ENCODE measurements around the gene CELSR1.

CELSR1 gene

GRCh38 chr22:46377525-46378425 is 159.6 kb downstream of the CELSR1 start:
- H3K4me3 ChIP-seq (ENCODE audit: low read depth in 1 of 2, low read length in 2 of 2) = no peak overlapping the region
- H3K36me3 ChIP-seq (ENCODE audit: control insufficient read depth in 1 of 2, insufficient read depth in 2 of 2, low read length in 2 of 2) = no peaks in the 10 kb centered on the region
- peaks cover 0 to 4% of the 10 kb centered on the region in 2 donors for H3K9me3 ChIP-seq (ENCODE audit: control insufficient read depth in 1 of 2, low read length in 2 of 2)
- H3K4me1 ChIP-seq (ENCODE audit: control insufficient read depth in 1 of 2, insufficient read depth in 2 of 2, low read length in 2 of 2) = peaks cover 45 to 51% of the 10 kb centered on the region in 2 donors
- no peaks in the 10 kb centered on the region for H3K27me3 ChIP-seq (ENCODE audit: control insufficient read depth in 1 of 2, insufficient read depth in 2 of 2, low read length in 2 of 2)
- H3K27ac ChIP-seq (ENCODE audit: low read depth, low read length) = peak overlapping the region; percentile 42
- H3K9ac ChIP-seq (ENCODE audit: low read depth in 1 of 2, low read length in 2 of 2) = no peak overlapping the region

DNA sequence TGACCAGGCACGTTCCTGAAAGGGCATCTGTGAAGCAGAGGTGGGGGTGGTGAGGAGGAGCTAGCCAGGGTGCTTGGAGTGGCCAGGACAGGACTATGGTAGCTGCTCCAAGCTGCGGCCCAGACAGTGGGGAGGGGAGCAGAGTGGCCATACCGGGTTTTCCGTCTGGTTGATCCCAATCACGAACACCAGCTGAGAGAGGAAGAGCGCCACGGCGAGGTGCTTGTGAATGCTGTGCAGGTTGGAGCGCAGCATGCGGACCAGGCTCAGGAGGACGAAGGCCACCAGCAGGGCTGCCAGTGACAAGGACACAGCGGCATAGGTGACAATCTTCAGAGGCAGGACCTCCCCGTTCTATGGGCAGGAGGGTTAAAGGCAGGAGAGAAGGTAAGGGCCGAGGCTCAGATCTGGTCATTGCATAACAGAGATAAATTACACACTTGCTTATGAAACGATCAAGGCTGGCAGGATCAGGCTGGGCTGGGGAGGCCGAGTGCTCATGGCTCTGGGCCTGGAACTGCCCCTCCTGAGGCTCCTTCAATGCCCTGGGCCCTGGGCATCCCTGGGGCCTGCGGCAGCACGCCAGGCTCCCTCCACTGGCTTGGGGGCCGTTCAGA is 160.4 kb downstream of the CELSR1 start:
- peaks cover 0 to 3% of the 10 kb centered on the region in 2 donors for H3K27me3 ChIP-seq (ENCODE audit: control insufficient read depth in 1 of 2, insufficient read depth in 2 of 2, low read length in 2 of 2)
- no peaks in the 10 kb centered on the region for H3K36me3 ChIP-seq (ENCODE audit: control insufficient read depth in 1 of 2, insufficient read depth in 2 of 2, low read length in 2 of 2)
- H3K27ac ChIP-seq (ENCODE audit: low read depth, low read length) = peak overlapping the region; percentile 20
- H3K4me3 ChIP-seq (ENCODE audit: low read depth in 1 of 2, low read length in 2 of 2) = no peak overlapping the region
- H3K4me1 ChIP-seq (ENCODE audit: control insufficient read depth in 1 of 2, insufficient read depth in 2 of 2, low read length in 2 of 2) = peaks cover 47 to 51% of the 10 kb centered on the region in 2 donors
- H3K9ac ChIP-seq (ENCODE audit: low read depth in 1 of 2, low read length in 2 of 2) = no peak overlapping the region
- peaks cover 0 to 4% of the 10 kb centered on the region in 2 donors for H3K9me3 ChIP-seq (ENCODE audit: control insufficient read depth in 1 of 2, low read length in 2 of 2)

GRCh38 chr22:46376111-46376510 is 161.3 kb downstream of the CELSR1 start:
- Histone ChIP-seq H3K9ac (ENCODE audit: low read depth in 1 of 2, low read length in 2 of 2) (no peak overlapping the region), H3K36me3 (ENCODE audit: control insufficient read depth in 1 of 2, insufficient read depth in 2 of 2, low read length in 2 of 2) (no peaks in the 10 kb centered on the region), H3K27ac (ENCODE audit: low read depth, low read length) (no peak overlapping the region), H3K4me1 (ENCODE audit: control insufficient read depth in 1 of 2, insufficient read depth in 2 of 2, low read length in 2 of 2) (peaks cover 48 to 53% of the 10 kb centered on the region in 2 donors), H3K9me3 (ENCODE audit: control insufficient read depth in 1 of 2, low read length in 2 of 2) (peaks cover 0 to 4% of the 10 kb centered on the region in 2 donors), H3K4me3 (ENCODE audit: low read depth in 1 of 2, low read length in 2 of 2) (no peak overlapping the region), H3K27me3 (ENCODE audit: control insufficient read depth in 1 of 2, insufficient read depth in 2 of 2, low read length in 2 of 2) (peaks cover 0 to 3% of the 10 kb centered on the region in 2 donors)

DNA sequence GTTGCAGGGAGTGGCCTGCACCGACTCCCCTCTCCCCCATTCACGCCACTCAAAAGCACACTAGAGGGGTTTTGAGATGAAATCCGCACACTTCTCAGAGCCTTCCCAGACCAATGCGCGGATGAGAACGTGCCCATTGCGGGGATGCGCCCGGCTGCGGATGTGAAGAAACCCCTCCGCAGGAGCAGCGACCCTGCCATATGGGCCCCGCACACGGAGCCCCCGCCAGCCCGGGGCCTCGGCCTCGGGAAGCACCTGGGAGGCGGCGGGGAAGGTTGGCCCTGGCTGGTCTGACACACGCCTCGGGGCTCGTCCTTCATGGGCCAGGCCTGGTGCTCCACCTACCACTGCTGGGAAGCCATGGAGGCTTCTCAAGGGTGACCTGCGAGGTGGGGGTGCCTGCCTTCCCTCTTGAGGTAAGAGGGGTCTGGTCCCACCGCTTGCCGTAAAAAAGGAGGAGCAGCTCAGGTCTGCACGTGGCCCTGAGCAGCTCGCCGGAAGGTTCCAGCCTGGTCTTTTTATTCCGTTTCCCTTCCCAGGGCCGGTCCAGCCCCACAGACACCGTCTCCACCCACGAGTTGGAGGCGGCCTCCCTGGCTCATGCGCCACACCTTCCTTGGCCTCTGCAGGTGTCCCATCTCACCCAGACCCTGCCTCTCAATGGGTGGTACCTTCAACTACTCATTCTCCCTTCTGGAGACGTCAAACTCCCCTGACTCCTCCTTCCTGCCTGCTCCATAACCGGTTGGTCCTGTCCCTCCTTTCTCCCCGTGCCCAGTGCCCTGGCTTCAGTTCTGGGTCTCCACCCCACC is 162.6 kb downstream of the CELSR1 start:
- Histone ChIP-seq H3K4me1 (ENCODE audit: control insufficient read depth in 1 of 2, insufficient read depth in 2 of 2, low read length in 2 of 2) (peaks cover 60 to 62% of the 10 kb centered on the region in 2 donors), H3K27ac (ENCODE audit: low read depth, low read length) (no peak overlapping the region), H3K4me3 (ENCODE audit: low read depth in 1 of 2, low read length in 2 of 2) (peak overlapping the region; percentile 20 to 36), H3K27me3 (ENCODE audit: control insufficient read depth in 1 of 2, insufficient read depth in 2 of 2, low read length in 2 of 2) (peaks cover 0 to 6% of the 10 kb centered on the region in 2 donors), H3K9ac (ENCODE audit: low read depth in 1 of 2, low read length in 2 of 2) (no peak overlapping the region), H3K9me3 (ENCODE audit: control insufficient read depth in 1 of 2, low read length in 2 of 2) (peaks cover 0 to 4% of the 10 kb centered on the region in 2 donors), H3K36me3 (ENCODE audit: control insufficient read depth in 1 of 2, insufficient read depth in 2 of 2, low read length in 2 of 2) (no peaks in the 10 kb centered on the region)

GRCh38 chr22:46373921-46374662 is 163.3 kb downstream of the CELSR1 start:
- no peak overlapping the region for H3K4me3 ChIP-seq (ENCODE audit: low read depth in 1 of 2, low read length in 2 of 2)
- H3K36me3 ChIP-seq (ENCODE audit: control insufficient read depth in 1 of 2, insufficient read depth in 2 of 2, low read length in 2 of 2) = no peaks in the 10 kb centered on the region
- H3K9ac ChIP-seq (ENCODE audit: low read depth in 1 of 2, low read length in 2 of 2) = no peak overlapping the region
- H3K27ac ChIP-seq (ENCODE audit: low read depth, low read length) = no peak overlapping the region
- H3K27me3 ChIP-seq (ENCODE audit: control insufficient read depth in 1 of 2, insufficient read depth in 2 of 2, low read length in 2 of 2) = peaks cover 0 to 6% of the 10 kb centered on the region in 2 donors
- H3K9me3 ChIP-seq (ENCODE audit: control insufficient read depth in 1 of 2, low read length in 2 of 2) = peaks cover 0 to 4% of the 10 kb centered on the region in 2 donors
- peaks cover 56% of the 10 kb centered on the region in 2 donors for H3K4me1 ChIP-seq (ENCODE audit: control insufficient read depth in 1 of 2, insufficient read depth in 2 of 2, low read length in 2 of 2)

DNA sequence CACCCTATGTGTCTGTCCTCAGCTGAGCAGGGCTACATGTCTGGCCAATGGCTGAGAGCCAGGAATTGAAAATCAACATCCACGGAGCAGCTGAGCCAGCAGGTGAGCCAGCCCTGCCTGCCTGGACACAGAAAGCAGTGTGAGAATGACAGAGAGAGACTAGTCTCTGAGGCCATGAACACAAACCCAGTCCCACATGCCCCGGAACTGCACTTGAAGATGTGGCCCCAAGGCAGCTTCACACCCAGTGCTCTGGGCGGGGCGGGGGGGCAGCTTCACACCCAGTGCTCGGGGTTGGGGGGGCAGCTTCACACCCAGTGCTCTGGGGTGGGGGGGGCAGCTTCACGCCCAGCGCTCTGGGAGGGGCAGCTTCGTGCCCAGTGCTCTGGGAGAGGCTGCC is 164.3 kb downstream of the CELSR1 start:
- Histone ChIP-seq H3K27me3 (ENCODE audit: control insufficient read depth in 1 of 2, insufficient read depth in 2 of 2, low read length in 2 of 2) (peaks cover 0 to 6% of the 10 kb centered on the region in 2 donors), H3K4me1 (ENCODE audit: control insufficient read depth in 1 of 2, insufficient read depth in 2 of 2, low read length in 2 of 2) (peaks cover 47% of the 10 kb centered on the region in 2 donors), H3K9ac (ENCODE audit: low read depth in 1 of 2, low read length in 2 of 2) (no peak overlapping the region), H3K27ac (ENCODE audit: low read depth, low read length) (no peak overlapping the region), H3K4me3 (ENCODE audit: low read depth in 1 of 2, low read length in 2 of 2) (no peak overlapping the region), H3K9me3 (ENCODE audit: control insufficient read depth in 1 of 2, low read length in 2 of 2) (peaks cover 0 to 4% of the 10 kb centered on the region in 2 donors), H3K36me3 (ENCODE audit: control insufficient read depth in 1 of 2, insufficient read depth in 2 of 2, low read length in 2 of 2) (no peaks in the 10 kb centered on the region)

DNA sequence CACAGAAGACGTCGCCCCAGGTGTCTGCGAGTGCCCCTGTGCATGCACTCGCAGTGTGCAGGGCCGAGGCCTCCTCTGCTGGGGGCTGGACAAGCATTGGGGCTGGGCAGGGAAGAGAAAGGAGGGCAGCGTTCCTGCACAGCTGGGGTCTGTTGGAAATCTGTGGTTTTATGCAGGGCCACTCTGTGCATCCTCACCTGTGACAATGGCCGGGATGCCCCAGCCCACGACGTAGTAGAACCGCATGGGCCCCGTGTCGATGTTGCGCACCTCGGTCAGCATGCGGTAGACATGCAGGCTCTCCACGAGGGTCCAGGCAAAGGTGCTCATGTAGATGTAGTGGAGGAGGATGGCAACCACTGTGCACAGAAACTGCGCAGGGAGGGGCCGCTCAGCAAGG is 164.7 kb downstream of the CELSR1 start:
- no peaks in the 10 kb centered on the region for H3K36me3 ChIP-seq (ENCODE audit: control insufficient read depth in 1 of 2, insufficient read depth in 2 of 2, low read length in 2 of 2)
- H3K9me3 ChIP-seq (ENCODE audit: control insufficient read depth in 1 of 2, low read length in 2 of 2) = peaks cover 0 to 4% of the 10 kb centered on the region in 2 donors
- H3K9ac ChIP-seq (ENCODE audit: low read depth in 1 of 2, low read length in 2 of 2) = no peak overlapping the region
- H3K4me3 ChIP-seq (ENCODE audit: low read depth in 1 of 2, low read length in 2 of 2) = no peak overlapping the region
- peaks cover 0 to 6% of the 10 kb centered on the region in 2 donors for H3K27me3 ChIP-seq (ENCODE audit: control insufficient read depth in 1 of 2, insufficient read depth in 2 of 2, low read length in 2 of 2)
- H3K4me1 ChIP-seq (ENCODE audit: control insufficient read depth in 1 of 2, insufficient read depth in 2 of 2, low read length in 2 of 2) = peaks cover 42 to 43% of the 10 kb centered on the region in 2 donors
- H3K27ac ChIP-seq (ENCODE audit: low read depth, low read length) = no peak overlapping the region

- Histone ChIP-seq H3K27ac (ENCODE audit: low read depth, low read length) (no peak overlapping the region), H3K27me3 (ENCODE audit: control insufficient read depth in 1 of 2, insufficient read depth in 2 of 2, low read length in 2 of 2) (peaks cover 0 to 12% of the 10 kb centered on the region in 2 donors), H3K36me3 (ENCODE audit: control insufficient read depth in 1 of 2, insufficient read depth in 2 of 2, low read length in 2 of 2) (no peaks in the 10 kb centered on the region), H3K4me3 (ENCODE audit: low read depth in 1 of 2, low read length in 2 of 2) (no peak overlapping the region), H3K9me3 (ENCODE audit: control insufficient read depth in 1 of 2, low read length in 2 of 2) (peaks cover 0 to 4% of the 10 kb centered on the region in 2 donors), H3K9ac (ENCODE audit: low read depth in 1 of 2, low read length in 2 of 2) (no peak overlapping the region), H3K4me1 (ENCODE audit: control insufficient read depth in 1 of 2, insufficient read depth in 2 of 2, low read length in 2 of 2) (peaks cover 34 to 38% of the 10 kb centered on the region in 2 donors)
Observed at GRCh38 chr22:46371623-46372226, 165.7 kb downstream of the CELSR1 start.
